H9 (cell line): ENCODE data around the gene BORCS8. TPM values are rescaled to one million over a fixed set of nuclear protein-coding genes. Genes with fewer than 3 reads are reported as not detected.

Source experiments
- DNase-seq: peaks from one replicate; pipeline ENCODE4 v3.0.0-alpha.2; 2017
- H2AFZ ChIP-seq: one replicate; pipeline ENCODE4 v1.6.1; 2013; ENCODE audit warnings: mild to moderate bottlenecking, low read length, control low read depth, moderate library complexity
- H2AK5ac ChIP-seq: 2 replicates; pipeline ENCODE4 v1.6.1; 2013; ENCODE audit warnings: low read length, control low read depth, mixed read lengths; ENCODE audit not compliant: insufficient read length
- H2BK120ac ChIP-seq: one replicate; pipeline ENCODE4 v1.6.1; 2013; ENCODE audit warnings: low read depth, mild to moderate bottlenecking, low read length, control low read depth, inconsistent platforms; ENCODE audit not compliant: poor library complexity, severe bottlenecking
- H2BK12ac ChIP-seq: 2 replicates; pipeline ENCODE4 v1.6.1; 2013; ENCODE audit warnings: low read length, control low read depth, mixed read lengths, low read depth; ENCODE audit not compliant: insufficient read length
- H2BK15ac ChIP-seq: 2 replicates; pipeline ENCODE4 v1.6.1; 2013; ENCODE audit warnings: low read depth, low read length, control low read depth
- H2BK20ac ChIP-seq: one replicate; pipeline ENCODE4 v1.6.1; 2013; ENCODE audit warnings: low read depth, mild to moderate bottlenecking, low read length, control low read depth, inconsistent platforms; ENCODE audit not compliant: poor library complexity, severe bottlenecking
- H2BK5ac ChIP-seq: 2 replicates; pipeline ENCODE4 v1.6.1; 2013; ENCODE audit warnings: low read length, control low read depth, mixed read lengths; ENCODE audit not compliant: insufficient read length
- H3K14ac ChIP-seq: 2 replicates; pipeline ENCODE4 v1.6.1; 2013; ENCODE audit warnings: low read length, control low read depth; ENCODE audit not compliant: insufficient read depth
- H3K18ac ChIP-seq: 2 replicates; pipeline ENCODE4 v1.6.1; 2013; ENCODE audit warnings: low read depth, mild to moderate bottlenecking, mixed read lengths, low read length, control low read depth; ENCODE audit not compliant: insufficient read length
- H3K23ac ChIP-seq: 2 replicates; pipeline ENCODE4 v1.6.1; 2013; ENCODE audit warnings: low read length, control low read depth, mixed read lengths, low read depth; ENCODE audit not compliant: insufficient read length
- H3K23me2 ChIP-seq: 2 replicates; pipeline ENCODE4 v1.6.1; 2013; ENCODE audit warnings: low read depth, mild to moderate bottlenecking, mixed read lengths, low read length, control low read depth; ENCODE audit not compliant: insufficient read length, poor library complexity, severe bottlenecking
- H3K27ac ChIP-seq: 2 replicates; pipeline ENCODE4 v1.5.1; 2013; ENCODE audit warnings: low read length, control low read depth, mixed read lengths, low read depth; ENCODE audit not compliant: insufficient read length
- H3K27me3 ChIP-seq: 2 replicates; pipeline ENCODE4 v1.6.1; 2013; ENCODE audit warnings: low read length, control low read depth, inconsistent platforms; ENCODE audit not compliant: insufficient read depth
- H3K4ac ChIP-seq: 2 replicates; pipeline ENCODE4 v1.6.1; 2013; ENCODE audit warnings: low read depth, mild to moderate bottlenecking, control low read depth, inconsistent platforms, low read length, moderate library complexity
- H3K4me1 ChIP-seq: 2 replicates; pipeline ENCODE4 v1.6.1; 2013; ENCODE audit warnings: low read length, control low read depth, inconsistent platforms; ENCODE audit not compliant: insufficient read depth
- H3K4me2 ChIP-seq: 2 replicates; pipeline ENCODE4 v1.6.1; 2013; ENCODE audit warnings: low read length, control low read depth, mixed read lengths; ENCODE audit not compliant: insufficient read length, insufficient read depth
- H3K56ac ChIP-seq: 2 replicates; pipeline ENCODE4 v1.6.1; 2013; ENCODE audit warnings: low read depth, mild to moderate bottlenecking, mixed read lengths, low read length, control low read depth; ENCODE audit not compliant: insufficient read length
- H3K79me1 ChIP-seq: 2 replicates; pipeline ENCODE4 v1.6.1; 2013; ENCODE audit warnings: low read depth, mild to moderate bottlenecking, moderate library complexity, low read length, control low read depth, inconsistent platforms; ENCODE audit not compliant: insufficient read depth, poor library complexity, severe bottlenecking
- H3K79me2 ChIP-seq: 2 replicates; pipeline ENCODE4 v1.6.1; 2013; ENCODE audit warnings: low read length, control low read depth, inconsistent platforms; ENCODE audit not compliant: insufficient read depth
- H3K9ac ChIP-seq: 2 replicates; pipeline ENCODE4 v1.6.1; 2013; ENCODE audit warnings: low read length, control low read depth, mixed read lengths; ENCODE audit not compliant: insufficient read length; ENCODE audit errors: extremely low read depth
- H3K9me3 ChIP-seq: one replicate; pipeline ENCODE4 v1.6.1; 2013; ENCODE audit warnings: low read depth, low read length, inconsistent platforms; ENCODE audit not compliant: control insufficient read depth
- H3T11ph ChIP-seq: one replicate; pipeline ENCODE4 v1.6.1; 2013; ENCODE audit warnings: mild to moderate bottlenecking, low read length, control low read depth, inconsistent platforms
- H4K20me1 ChIP-seq: one replicate; pipeline ENCODE4 v1.6.1; 2013; ENCODE audit not compliant: control insufficient read depth, insufficient read length, insufficient read depth
- H4K5ac ChIP-seq: 2 replicates; pipeline ENCODE4 v1.6.1; 2013; ENCODE audit warnings: low read depth, mild to moderate bottlenecking, mixed read lengths, low read length, control low read depth; ENCODE audit not compliant: insufficient read length
- H4K8ac ChIP-seq: replicated peaks from 2 replicates; pipeline ENCODE4 v1.6.1; 2013; ENCODE audit warnings: low read length, control low read depth, mixed read lengths, low read depth; ENCODE audit not compliant: insufficient read length
- H4K91ac ChIP-seq: 2 replicates; pipeline ENCODE4 v1.6.1; 2013; ENCODE audit warnings: low read depth, mild to moderate bottlenecking, moderate library complexity, mixed read lengths, low read length, control low read depth; ENCODE audit not compliant: insufficient read length
- H3K27ac Mint-ChIP-seq, 3 experiments: 2 replicates in 2 of 3; 3 replicates in 1 of 3; pipeline ENCODE4 v1.8.0; 2020 to 2021; ENCODE audit warnings: mixed read lengths in 3 of 3, mild to moderate bottlenecking in 1 of 3, moderate library complexity in 1 of 3
- H3K27me3 Mint-ChIP-seq: 2 replicates; pipeline ENCODE4 v1.8.0; 2021; ENCODE audit warnings: low read depth, mild to moderate bottlenecking, moderate library complexity, mixed read lengths
- H3K36me3 Mint-ChIP-seq, 3 experiments: 2 replicates in 2 of 3; 3 replicates in 1 of 3; pipeline ENCODE4 v1.8.0; 2020 to 2021; ENCODE audit warnings: low read depth in 3 of 3, mixed read lengths in 3 of 3; ENCODE audit not compliant: insufficient read depth in 1 of 3
- H3K4me1 Mint-ChIP-seq, 2 experiments: 2 replicates each; pipeline ENCODE4 v1.8.0; 2020; ENCODE audit warnings: mixed read lengths in 2 of 2
- H3K4me3 Mint-ChIP-seq, 2 experiments: 2 replicates in 1 of 2; 3 replicates in 1 of 2; pipeline ENCODE4 v1.8.0; 2020 to 2021; ENCODE audit warnings: mild to moderate bottlenecking in 2 of 2, mixed read lengths in 2 of 2, moderate library complexity in 1 of 2
- H3K9me3 Mint-ChIP-seq, 2 experiments: 2 replicates in 1 of 2; 3 replicates in 1 of 2; pipeline ENCODE4 v1.8.0; 2020; ENCODE audit warnings: mild to moderate bottlenecking in 2 of 2, mixed read lengths in 2 of 2, moderate library complexity in 1 of 2
- WGBS: extraction: QIAGEN DNeasy Blood & Tissue Kit; methylation state at CpG from one replicate; pipeline ENCODE4 v1.1.7; 2013; ENCODE audit warnings: missing lambda C conversion rate, low lambda C conversion rate, mixed read lengths; ENCODE audit not compliant: insufficient read length; ENCODE audit errors: extremely low coverage; 5-methylcytosine and 5-hydroxymethylcytosine counted together
- total RNA-seq: library from RNA; stranded (reverse); gene quantifications from 2 replicates; pipeline ENCODE4 v1.2.1, GENCODE V29; 2021
- TF ChIP-seq, protein P1 (sequence below): fragments of 200-600 bp; sonication (generic); conservative IDR thresholded peaks from 3 replicates; pipeline ENCODE4 v1.8.0; 2021; ENCODE audit warnings: antibody characterized with exemption, mild to moderate bottlenecking

BORCS8 gene
- total RNA-seq, 1 experiment from 2014 or later, result 20.4 TPM

- H3K4me3 Mint-ChIP-seq, result no peak overlapping the region
- Histone ChIP-seq H2BK20ac (no peak overlapping the region), H3K23ac (no peak overlapping the region), H3T11ph (no peak overlapping the region), H2AFZ (no peak overlapping the region), H2BK12ac (no peak overlapping the region), H3K4me1 (peaks cover 3% of the 10 kb centered on the region; the same call in 1 of the 2 replicates), H4K91ac (no peak overlapping the region), H3K27ac (no peak overlapping the region), H3K56ac (no peak overlapping the region), H4K5ac (no peak overlapping the region), H3K9me3 (no peaks in the 10 kb centered on the region), H2BK120ac (no peak overlapping the region), H2AK5ac (no peak overlapping the region), H3K4me2 (no peak overlapping the region), H3K14ac (no peak overlapping the region), H3K18ac (no peak overlapping the region), H3K27me3 (peaks cover 24% of the 10 kb centered on the region), H3K79me1 (no peaks in the 10 kb centered on the region), H4K8ac (no peak overlapping the region), H4K20me1 (no peaks in the 10 kb centered on the region), H3K4ac (no peak overlapping the region), H2BK15ac (no peak overlapping the region), H3K9ac (no peak overlapping the region), H2BK5ac (no peak overlapping the region), H3K79me2 (no peaks in the 10 kb centered on the region), H3K23me2 (peaks cover 5% of the 10 kb centered on the region)
- H3K4me1 Mint-ChIP-seq, result peaks cover 6 to 21% of the 10 kb centered on the region in 2 experiments
- peaks cover 0 to 4% of the 10 kb centered on the region in 2 experiments; a peak in 2 of 5 replicates for H3K9me3 Mint-ChIP-seq
- WGBS, result no CpG with 5 or more reads among the region's 4 CpGs
- H3K27ac Mint-ChIP-seq, result no peak overlapping the region
- DNase-seq, result peak; percentile 49
- H3K36me3 Mint-ChIP-seq, result no peaks in the 10 kb centered on the region
- TF ChIP-seq, protein P1, sequence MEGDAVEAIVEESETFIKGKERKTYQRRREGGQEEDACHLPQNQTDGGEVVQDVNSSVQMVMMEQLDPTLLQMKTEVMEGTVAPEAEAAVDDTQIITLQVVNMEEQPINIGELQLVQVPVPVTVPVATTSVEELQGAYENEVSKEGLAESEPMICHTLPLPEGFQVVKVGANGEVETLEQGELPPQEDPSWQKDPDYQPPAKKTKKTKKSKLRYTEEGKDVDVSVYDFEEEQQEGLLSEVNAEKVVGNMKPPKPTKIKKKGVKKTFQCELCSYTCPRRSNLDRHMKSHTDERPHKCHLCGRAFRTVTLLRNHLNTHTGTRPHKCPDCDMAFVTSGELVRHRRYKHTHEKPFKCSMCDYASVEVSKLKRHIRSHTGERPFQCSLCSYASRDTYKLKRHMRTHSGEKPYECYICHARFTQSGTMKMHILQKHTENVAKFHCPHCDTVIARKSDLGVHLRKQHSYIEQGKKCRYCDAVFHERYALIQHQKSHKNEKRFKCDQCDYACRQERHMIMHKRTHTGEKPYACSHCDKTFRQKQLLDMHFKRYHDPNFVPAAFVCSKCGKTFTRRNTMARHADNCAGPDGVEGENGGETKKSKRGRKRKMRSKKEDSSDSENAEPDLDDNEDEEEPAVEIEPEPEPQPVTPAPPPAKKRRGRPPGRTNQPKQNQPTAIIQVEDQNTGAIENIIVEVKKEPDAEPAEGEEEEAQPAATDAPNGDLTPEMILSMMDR, result peak; percentile 62; the same call in 2 of the 3 replicates
- H3K27me3 Mint-ChIP-seq, result peaks cover 84% of the 10 kb centered on the region
These were observed 25.1 kb upstream of the BORCS8 start for GRCh38 chr19:19217099-19217498.
